Ovary (tissue), 10 donors: ENCODE measurements around the gene FOS. TPM values are rescaled to one million over a fixed set of nuclear protein-coding genes. Genes with fewer than 3 reads are reported as not detected.

ENCODE experiments used
- DNase-seq, 5 donors: peaks; one replicate each; pipeline ENCODE4 v3.0.0-alpha.2; 2019 to 2020
- H3K27ac ChIP-seq, 2 donors: fragments of 200-600 bp; one replicate each; pipeline versions ENCODE4 v1.5.1 to v1.8.0; 2019 to 2022
- H3K27me3 ChIP-seq: fragments of 200-600 bp; one replicate; pipeline ENCODE4 v1.8.0; 2022
- H3K36me3 ChIP-seq: fragments of 200-600 bp; sonication (generic); one replicate; pipeline ENCODE4 v1.5.1; 2019
- H3K4me1 ChIP-seq: one replicate; pipeline ENCODE4 v1.8.1; 2013; ENCODE audit warnings: mild to moderate bottlenecking, moderate library complexity; ENCODE audit not compliant: insufficient read depth
- H3K4me3 ChIP-seq: fragments of 200-600 bp; sonication (generic); one replicate; pipeline ENCODE4 v1.5.1; 2017
- H3K9me3 ChIP-seq, 2 donors: fragments of 200-600 bp in 1 of 2; sonication (generic) in 1 of 2; one replicate each; pipeline versions ENCODE4 v1.5.1 to v1.8.1; 2013 to 2019; ENCODE audit warnings: mild to moderate bottlenecking in 1 of 2, moderate library complexity in 1 of 2
- CTCF ChIP-seq, 3 donors: fragments of 450-650 bp in 2 of 3; fragments of 200-600 bp in 1 of 3; IDR thresholded peaks; one replicate each; pipeline versions ENCODE4 v1.5.1 to v1.8.0; 2016 to 2022; ENCODE audit warnings: antibody characterized with exemption in 3 of 3, mild to moderate bottlenecking in 1 of 3
- EP300 ChIP-seq: sonication (generic); formaldehyde crosslinking; IDR thresholded peaks from one replicate; pipeline ENCODE4 v1.6.1; 2017; ENCODE audit warnings: antibody characterized with exemption
- POLR2A ChIP-seq: fragments of 450-650 bp; IDR thresholded peaks from one replicate; pipeline ENCODE4 v1.6.1; 2017; ENCODE audit warnings: antibody characterized with exemption, mild to moderate bottlenecking, moderate library complexity
- WGBS, 3 donors: extraction: QIAGEN DNeasy Blood & Tissue Kit in 1 of 3; methylation state at CpG; one replicate each; pipeline versions ENCODE4 v1.1.5 to v1.1.7; 2013 to 2017; 5-methylcytosine and 5-hydroxymethylcytosine counted together
- intact Hi-C, 4 donors: fragments of 100-400 bp; cut with DNase I; formaldehyde crosslinking; loops; one replicate each; pipeline versions ENCODE4 v1.11.0 to v1.15.1; 2022 to 2023
- long read RNA-seq, 3 donors: library from polyadenylated mRNA in 2 of 3; unstranded in 2 of 3; transcript quantifications; one replicate each; pipeline ENCODE4 v2.0.0 and lab custom pipeline, GENCODE V29; 2021 to 2026
- polyA plus RNA-seq, 2 donors: library from polyadenylated mRNA; stranded (reverse); fragments of 200-250 nt in 1 of 2; fragments of 350-450 nt in 1 of 2; fragmentation: Illumina TruSeq in 1 of 2; extraction: RNeasy Lipid Tissue Mini Kit (QIAGEN cat#74804) in 1 of 2; gene quantifications; one replicate each; pipeline ENCODE4 v1.2.3, GENCODE V29; 2013 to 2014
- total RNA-seq, 7 donors: library from RNA; depleted of rRNA in 2 of 7; stranded (reverse); fragments of >200 nt in 2 of 7; fragmentation: NEBNext Ultra II Directional in 3 of 7; extraction: Animal tissue kit (Norgen Biotek cat#: 25700) in 3 of 7; gene quantifications; one replicate each; pipeline versions ENCODE4 v1.1.0 to v1.2.4, GENCODE V29; 2016 to 2023
- donor health status: DM: no; HTN: no; CAD: no; lungs with moderate emphysema.
- donor health status: DM: no; HTN: no; CAD: no.
- donor health status: Bipolar disorder and iron deficiency.
- donor health status: DM: yes; HTN: yes; CAD: no.
- donor health status: DM: no; HTN: no; CAD: no.
- donor health status: DM: yes; HTN: yes; CAD: no.

FOS gene
- total RNA-seq (1,000 to 10,000 TPM in 2 of 7 donors, 100 to 1,000 TPM in 5; 115 to 2,019 (median 178) TPM), polyA plus RNA-seq (100 to 1,000 TPM; 129 to 499 TPM)
- long read RNA-seq, donor 1, transcript FOS-201 (4 exons, 2,158 nt), result major isoform, 51 of 98 reads
- long read RNA-seq, donor 1, transcript FOS-206 (2 exons, 1,280 nt), result minor isoform, 21 of 98 reads
- long read RNA-seq, donor 1, transcript FOS-208 (3 exons, 1,496 nt), result minor isoform, 13 of 98 reads
- long read RNA-seq, donor 1, partial matches to known transcripts, result 0 of 98 reads
- long read RNA-seq, donor 1, other reads (novel, unspliced or antisense), result 12 of 98 reads
- long read RNA-seq, donor 2, transcript FOS-204 (2 exons, 796 nt), result minor isoform, 6 of 99 reads
- long read RNA-seq, donor 2, transcript FOS-201 (4 exons, 2,158 nt), result major isoform, 65 of 99 reads
- long read RNA-seq, donor 2, transcript FOS-206 (2 exons, 1,280 nt), result minor isoform, 14 of 99 reads
- long read RNA-seq, donor 2, transcript FOS-208 (3 exons, 1,496 nt), result minor isoform, 13 of 99 reads
- long read RNA-seq, donor 2, partial matches to known transcripts, result 0 of 99 reads
- long read RNA-seq, donor 2, other reads (novel, unspliced or antisense), result 0 of 99 reads
- long read RNA-seq, donor 3, transcript FOS-206 (2 exons, 1,280 nt), result minor isoform, 6 of 162 reads
- long read RNA-seq, donor 3, transcript FOS-201 (4 exons, 2,158 nt), result major isoform, 104 of 162 reads
- long read RNA-seq, donor 3, transcript FOS-208 (3 exons, 1,496 nt), result minor isoform, 6 of 162 reads
- long read RNA-seq, donor 3, partial matches to known transcripts, result 1 of 162 reads
- long read RNA-seq, donor 3, other reads (novel, unspliced or antisense), result 43 of 162 reads

DNA sequence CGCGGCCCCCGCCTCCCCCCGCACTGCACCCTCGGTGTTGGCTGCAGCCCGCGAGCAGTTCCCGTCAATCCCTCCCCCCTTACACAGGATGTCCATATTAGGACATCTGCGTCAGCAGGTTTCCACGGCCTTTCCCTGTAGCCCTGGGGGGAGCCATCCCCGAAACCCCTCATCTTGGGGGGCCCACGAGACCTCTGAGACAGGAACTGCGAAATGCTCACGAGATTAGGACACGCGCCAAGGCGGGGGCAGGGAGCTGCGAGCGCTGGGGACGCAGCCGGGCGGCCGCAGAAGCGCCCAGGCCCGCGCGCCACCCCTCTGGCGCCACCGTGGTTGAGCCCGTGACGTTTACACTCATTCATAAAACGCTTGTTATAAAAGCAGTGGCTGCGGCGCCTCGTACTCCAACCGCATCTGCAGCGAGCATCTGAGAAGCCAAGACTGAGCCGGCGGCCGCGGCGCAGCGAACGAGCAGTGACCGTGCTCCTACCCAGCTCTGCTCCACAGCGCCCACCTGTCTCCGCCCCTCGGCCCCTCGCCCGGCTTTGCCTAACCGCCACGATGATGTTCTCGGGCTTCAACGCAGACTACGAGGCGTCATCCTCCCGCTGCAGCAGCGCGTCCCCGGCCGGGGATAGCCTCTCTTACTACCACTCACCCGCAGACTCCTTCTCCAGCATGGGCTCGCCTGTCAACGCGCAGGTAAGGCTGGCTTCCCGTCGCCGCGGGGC is at the start of gene FOS:
Gene FOS, plus strand, starts transcription at position 407 of the 731 bp plus-strand sequence. Its CDS starts 155 bp downstream, at position 562.
- Histone ChIP-seq H3K9me3 (no peaks in the 10 kb centered on the region), H3K27me3 (no peaks in the 10 kb centered on the region), H3K4me1 (peaks cover 11% of the 10 kb centered on the region), H3K36me3 (peaks cover 3% of the 10 kb centered on the region), H3K27ac (peak within 1 kb of the TSS; percentile 97 to 99), H3K4me3 (peak within 1 kb of the TSS; percentile 80)
- peak; percentile 92 to 97 (median 93) for DNase-seq
- TF ChIP-seq CTCF (IDR thresholded peaks at IDR 0.05) (peak in 1 of 3 donors; percentile 30), EP300 (peak; percentile 88), POLR2A (peak; percentile 100)
- WGBS, 3 donors, result 0 to 1% (median 0%) methylated on average over 54 to 69 of the region's 69 CpGs
- intact Hi-C loops, result loop anchor here in 2 of 4 donors (2.0 to 5.0 kb wide), 2 partner anchors 16 to 101 kb away; partner anchors contain the start of gene TMED10 (in 1 of the 2)

GRCh38 chr14:75229661-75230139 is 48.9 kb upstream of the FOS start:
- no peak for TF ChIP-seq CTCF (IDR thresholded peaks at IDR 0.05)
- TF ChIP-seq POLR2A, result no peak
- TF ChIP-seq EP300, result no peak
- 71 to 89% (median 87%) methylated on average over 4 of the region's 4 CpGs for WGBS, 3 donors
- intact Hi-C loops, result no loop called here
- Histone ChIP-seq H3K36me3 (no peaks in the 10 kb centered on the region), H3K27me3 (no peaks in the 10 kb centered on the region), H3K9me3 (no peaks in the 10 kb centered on the region), H3K27ac (no peak overlapping the region), H3K4me3 (no peak overlapping the region), H3K4me1 (no peaks in the 10 kb centered on the region)
- no peak for DNase-seq

GRCh38 chr14:75230140-75230792 is 48.4 kb upstream of the FOS start:
- no peak for TF ChIP-seq POLR2A
- TF ChIP-seq CTCF (IDR thresholded peaks at IDR 0.05), result no peak
- TF ChIP-seq EP300, result no peak
- intact Hi-C loops, result no loop called here
- H3K4me1 ChIP-seq, result no peaks in the 10 kb centered on the region
- no peak for DNase-seq
- no peaks in the 10 kb centered on the region for H3K36me3 ChIP-seq
- no peak overlapping the region for H3K4me3 ChIP-seq
- no peaks in the 10 kb centered on the region for H3K9me3 ChIP-seq
- H3K27ac ChIP-seq, result no peak overlapping the region
- 78 to 85% (median 82%) methylated on average over 6 of the region's 6 CpGs for WGBS, 3 donors
- no peaks in the 10 kb centered on the region for H3K27me3 ChIP-seq
